Duodenal mucosa (tissue), 2 donors: ENCODE data around the gene HLA-DQA2.
"Not testable (repeated sequence)": the region's sequence is repeated elsewhere in the genome, so short reads cannot be mapped to it uniquely, and the experiment has no call there.

ENCODE experiments used
- H3K27ac ChIP-seq: one replicate; pipeline ENCODE4 v1.7.0; 2013; ENCODE audit warnings: low read depth, low read length
- H3K27me3 ChIP-seq, 2 donors: one replicate each; pipeline ENCODE4 v1.7.0; 2013; ENCODE audit warnings: low read length in 2 of 2, control low read depth in 1 of 2; ENCODE audit not compliant: insufficient read depth in 2 of 2, control insufficient read depth in 1 of 2
- H3K36me3 ChIP-seq, 2 donors: one replicate each; pipeline ENCODE4 v1.7.0; 2013; ENCODE audit warnings: low read length in 2 of 2, control low read depth in 1 of 2; ENCODE audit not compliant: insufficient read depth in 2 of 2, control insufficient read depth in 1 of 2
- H3K4me1 ChIP-seq, 2 donors: one replicate each; pipeline ENCODE4 v1.7.0; 2013; ENCODE audit warnings: low read length in 2 of 2, control low read depth in 1 of 2; ENCODE audit not compliant: insufficient read depth in 2 of 2, control insufficient read depth in 1 of 2
- H3K4me3 ChIP-seq, 2 donors: one replicate each; pipeline ENCODE4 v1.7.0; 2013; ENCODE audit warnings: low read length in 2 of 2, low read depth in 1 of 2
- H3K9ac ChIP-seq, 2 donors: one replicate each; pipeline ENCODE4 v1.7.0; 2013; ENCODE audit warnings: low read length in 2 of 2, low read depth in 1 of 2
- H3K9me3 ChIP-seq, 2 donors: one replicate each; pipeline ENCODE4 v1.7.0; 2013; ENCODE audit warnings: low read length in 2 of 2, control low read depth in 1 of 2; ENCODE audit not compliant: control insufficient read depth in 1 of 2

The HLA-DQA2 gene

GRCh38 chr6:32774426-32774825 lies 33.2 kb downstream of the HLA-DQA2 start:
- H3K27me3 ChIP-seq: peaks cover 3% of the 10 kb centered on the region in 2 donors
- no peaks in the 10 kb centered on the region for H3K9me3 ChIP-seq
- H3K4me3 ChIP-seq: no peak overlapping the region
- H3K4me1 ChIP-seq: peaks cover 5 to 11% of the 10 kb centered on the region in 2 donors
- H3K9ac ChIP-seq: no peak overlapping the region
- H3K36me3 ChIP-seq: no peaks in the 10 kb centered on the region
- no peak overlapping the region for H3K27ac ChIP-seq

GRCh38 chr6:32775071-32775470 lies 33.9 kb downstream of the HLA-DQA2 start:
- H3K9ac ChIP-seq: no peak overlapping the region
- H3K27me3 ChIP-seq: peaks cover under 1 to 2% of the 10 kb centered on the region in 2 donors
- peaks cover 5 to 11% of the 10 kb centered on the region in 2 donors for H3K4me1 ChIP-seq

GRCh38 chr6:32779036-32779435 lies 37.8 kb downstream of the HLA-DQA2 start:
- H3K9me3 ChIP-seq: no peaks in the 10 kb centered on the region
- peaks cover 5 to 11% of the 10 kb centered on the region in 2 donors for H3K4me1 ChIP-seq
- no peaks in the 10 kb centered on the region for H3K27me3 ChIP-seq
- no peaks in the 10 kb centered on the region for H3K36me3 ChIP-seq
- no peak overlapping the region for H3K27ac ChIP-seq
- no peak overlapping the region for H3K4me3 ChIP-seq
- H3K9ac ChIP-seq: no peak overlapping the region

More at GRCh38 chr6:32775071-32775470, 33.9 kb downstream of the HLA-DQA2 start:
- Histone ChIP-seq H3K4me3 (no peak overlapping the region), H3K9me3 (no peaks in the 10 kb centered on the region), H3K36me3 (no peaks in the 10 kb centered on the region), H3K27ac (no peak overlapping the region)

GRCh38 chr6:32782923-32783322 lies 41.7 kb downstream of the HLA-DQA2 start:
- not testable (repeated sequence) for H3K4me3 ChIP-seq, H3K9me3 ChIP-seq, H3K27me3 ChIP-seq, H3K4me1 ChIP-seq, H3K36me3 ChIP-seq, H3K27ac ChIP-seq, H3K9ac ChIP-seq

GRCh38 chr6:32785781-32786533 lies 44.8 kb downstream of the HLA-DQA2 start:
- H3K27ac ChIP-seq: no peak overlapping the region
- H3K4me1 ChIP-seq: peaks cover 0 to 4% of the 10 kb centered on the region in 2 donors
- no peaks in the 10 kb centered on the region for H3K9me3 ChIP-seq
- no peak overlapping the region for H3K4me3 ChIP-seq
- peaks cover 0 to 4% of the 10 kb centered on the region in 2 donors for H3K27me3 ChIP-seq
- no peaks in the 10 kb centered on the region for H3K36me3 ChIP-seq
- no peak overlapping the region for H3K9ac ChIP-seq

GRCh38 chr6:32790306-32790705 lies 49.1 kb downstream of the HLA-DQA2 start:
- Histone ChIP-seq H3K9me3 (no peaks in the 10 kb centered on the region), H3K27me3 (peaks cover 6 to 20% of the 10 kb centered on the region in 2 donors), H3K4me3 (no peak overlapping the region), H3K9ac (no peak overlapping the region), H3K4me1 (peaks cover 0 to 4% of the 10 kb centered on the region in 2 donors), H3K27ac (no peak overlapping the region), H3K36me3 (no peaks in the 10 kb centered on the region)

GRCh38 chr6:32792901-32793435 lies 51.8 kb downstream of the HLA-DQA2 start:
- Histone ChIP-seq H3K4me1 (peaks cover 4 to 10% of the 10 kb centered on the region in 2 donors), H3K9ac (no peak overlapping the region), H3K27me3 (peaks cover 10 to 16% of the 10 kb centered on the region in 2 donors), H3K36me3 (no peaks in the 10 kb centered on the region), H3K4me3 (no peak overlapping the region), H3K27ac (no peak overlapping the region), H3K9me3 (no peaks in the 10 kb centered on the region)

GRCh38 chr6:32794510-32794909 lies 53.3 kb downstream of the HLA-DQA2 start:
- Histone ChIP-seq H3K27me3 (peaks cover 10 to 16% of the 10 kb centered on the region in 2 donors), H3K27ac (no peak overlapping the region), H3K9ac (no peak overlapping the region), H3K4me1 (peaks cover 4 to 10% of the 10 kb centered on the region in 2 donors), H3K4me3 (no peak overlapping the region), H3K9me3 (no peaks in the 10 kb centered on the region), H3K36me3 (no peaks in the 10 kb centered on the region)
